NCI-H2107 treated with DMSO at 0.1 percent for 48 hours (cell line): ENCODE results near the gene SIDT1.

Source experiments
- DNase-seq: peaks from one replicate; lab custom pipeline; 2025; ENCODE audit not compliant: unreplicated experiment; lab: John Stamatoyannopoulos, UW

Gene SIDT1

GRCh38 chr3:113531826-113532697 lies at the start of gene SIDT1:
Gene SIDT1 (plus strand): TSS chr3:113532555. CDS start chr3:113533022, 467 bp downstream.
- DNase-seq, result peak; percentile 94

- no peak for DNase-seq
These were observed 47.2 kb upstream of the SIDT1 start for GRCh38 chr3:113485161-113485609.

GRCh38 chr3:113495035-113495434 lies 37.3 kb upstream of the SIDT1 start:
- DNase-seq, result no peak

DNA sequence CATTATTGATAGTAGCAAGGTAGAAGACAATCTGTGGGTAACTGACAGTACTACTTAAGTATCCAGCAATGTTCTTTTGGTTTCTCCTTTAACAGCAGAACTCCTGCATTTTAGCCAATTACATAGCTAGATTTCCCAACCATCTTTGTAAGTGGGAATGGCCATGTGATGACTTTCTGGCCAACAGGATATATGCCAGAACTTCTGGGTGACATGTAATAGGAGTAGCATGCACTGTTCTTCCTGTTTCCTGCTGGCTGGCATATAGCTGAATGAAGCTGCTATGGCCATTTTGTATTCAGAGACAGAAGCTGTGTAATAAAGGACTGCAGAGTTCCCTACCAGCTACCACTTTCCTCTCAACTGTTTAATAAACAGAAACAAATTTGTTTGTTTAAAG lies 35.4 kb upstream of the SIDT1 start:
- no peak for DNase-seq

DNA sequence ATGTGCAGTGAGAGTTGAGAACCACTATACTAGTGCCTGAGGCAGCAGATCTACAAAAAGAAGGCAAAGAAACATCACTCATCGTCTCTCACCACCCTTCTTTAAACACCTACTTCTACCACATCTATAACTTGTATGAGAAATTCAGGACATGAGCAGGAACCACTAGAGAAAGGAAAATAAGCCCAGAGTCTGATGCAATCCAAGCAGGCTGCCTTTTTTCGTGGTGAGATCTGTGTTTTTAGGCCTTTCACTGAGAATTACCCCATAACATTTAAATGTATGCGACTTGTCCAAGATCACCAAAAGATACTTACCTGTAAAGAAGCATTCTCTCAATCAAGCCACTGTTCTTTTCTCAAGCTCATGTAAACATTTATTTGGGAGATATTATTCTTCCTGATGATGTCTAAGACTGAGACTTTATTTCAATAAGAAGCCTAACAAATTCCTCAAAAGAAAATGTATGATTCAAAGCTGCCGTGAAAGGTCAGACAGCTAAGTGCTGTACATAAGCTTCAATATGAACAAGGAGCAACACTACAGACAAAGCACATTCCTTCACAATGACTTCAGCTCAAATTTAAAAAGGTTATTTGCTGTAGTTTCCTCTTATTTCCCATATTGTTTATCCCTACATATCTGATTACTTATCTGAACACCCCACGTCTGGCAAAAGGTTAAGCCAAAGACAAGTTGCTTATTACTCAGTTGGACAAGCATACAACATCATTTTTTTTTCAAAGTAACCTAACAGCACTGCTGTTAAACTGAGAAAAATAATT lies 33.9 kb upstream of the SIDT1 start:
- no peak for DNase-seq

- DNase-seq, result no peak
These were observed 33.3 kb upstream of the SIDT1 start for GRCh38 chr3:113499081-113499480.

DNA sequence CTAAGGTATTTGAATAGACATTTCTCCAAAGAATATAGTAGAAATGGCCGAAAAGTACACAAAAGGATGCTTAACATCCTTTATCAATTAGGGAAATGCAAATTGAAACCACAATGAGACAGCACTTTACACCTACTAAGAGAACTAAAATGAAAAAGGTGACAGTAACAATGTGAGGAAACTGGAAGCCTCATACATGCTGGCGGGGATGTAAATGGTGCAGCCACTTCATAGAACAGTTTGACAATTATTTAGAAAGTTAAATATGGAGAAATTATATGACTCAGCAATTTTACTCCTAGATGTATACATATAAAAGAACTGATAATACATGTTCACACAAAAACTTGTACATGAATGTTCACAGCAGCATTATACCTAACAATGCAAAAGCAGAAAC lies 30.8 kb upstream of the SIDT1 start:
- no peak for DNase-seq

DNA sequence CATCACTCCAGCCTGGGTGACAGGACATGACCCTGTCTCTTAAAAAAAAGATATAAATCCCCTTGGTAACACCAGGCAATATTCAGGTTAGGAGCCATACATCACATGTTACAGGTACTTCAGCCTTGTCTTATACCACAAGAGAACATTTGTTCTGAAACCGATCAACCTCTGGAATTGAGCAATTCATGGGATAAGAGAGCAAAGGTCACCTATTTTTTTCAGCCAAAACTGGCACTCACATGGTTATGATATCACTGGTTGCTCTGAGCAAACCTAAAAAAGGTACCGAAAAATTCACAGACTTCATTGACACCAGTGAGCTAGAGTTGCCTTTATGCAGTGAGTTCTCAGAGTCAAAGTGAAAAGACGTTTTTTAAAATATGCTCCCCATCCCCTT lies 26.5 kb upstream of the SIDT1 start:
- DNase-seq, result no peak

GRCh38 chr3:113507501-113508067 lies 24.8 kb upstream of the SIDT1 start:
- peak; percentile 10 for DNase-seq

- no peak for DNase-seq
These were observed 23.4 kb upstream of the SIDT1 start for GRCh38 chr3:113508966-113509365.

DNA sequence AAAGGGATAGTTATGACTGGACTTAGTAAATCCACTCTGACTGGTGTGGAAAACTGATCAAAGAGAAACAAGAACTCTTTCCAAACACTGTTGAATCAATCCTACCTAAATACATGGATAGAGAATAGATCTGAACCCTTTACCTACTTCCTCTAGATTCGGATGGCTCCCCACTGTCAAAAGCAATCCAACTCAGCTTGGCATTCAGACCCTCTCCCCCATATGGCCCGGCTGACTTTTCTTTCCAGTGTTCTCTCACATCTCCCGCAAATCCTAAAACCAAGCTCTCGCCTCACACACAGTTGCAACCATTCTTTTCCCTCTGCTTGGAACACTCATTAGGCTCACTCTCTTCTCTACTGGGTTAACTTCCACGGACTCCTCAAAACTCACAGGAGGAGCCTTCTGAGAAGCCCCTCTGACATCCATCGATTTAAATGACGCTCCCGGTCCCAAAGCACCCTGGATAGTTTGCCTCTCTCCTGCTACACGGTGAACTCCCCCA lies 18.0 kb upstream of the SIDT1 start:
- DNase-seq, result no peak

- no peak for DNase-seq
These were observed 16.2 kb upstream of the SIDT1 start for GRCh38 chr3:113516115-113516505.

GRCh38 chr3:113521981-113522380 lies 10.4 kb upstream of the SIDT1 start:
- no peak for DNase-seq

- no peak for DNase-seq
These were observed 9.1 kb upstream of the SIDT1 start for GRCh38 chr3:113523241-113523640.

GRCh38 chr3:113532698-113533533 lies 561 bp downstream of the SIDT1 start:
- no peak for DNase-seq

DNA sequence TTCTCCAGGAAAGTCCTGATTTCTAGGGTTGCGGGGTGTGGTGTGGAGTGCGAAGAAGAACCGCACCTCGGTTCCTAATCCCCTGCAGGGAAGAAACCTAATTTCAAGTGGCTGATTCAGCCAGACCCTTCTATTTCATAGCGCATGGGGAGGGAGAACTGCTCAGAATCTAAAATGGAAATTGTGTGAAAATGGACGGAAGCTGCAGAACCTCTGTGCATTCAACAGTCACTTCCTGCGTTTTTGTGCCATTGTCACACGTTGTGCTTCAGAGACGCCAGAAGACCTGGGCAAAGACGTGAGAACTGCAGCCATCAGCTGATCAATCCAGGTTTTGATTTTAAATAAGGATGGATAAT lies 1.2 kb downstream of the SIDT1 start:
- DNase-seq, result no peak

- DNase-seq, result no peak
These were observed 2.0 kb downstream of the SIDT1 start for GRCh38 chr3:113534365-113534764.

GRCh38 chr3:113535898-113536297 lies 3.5 kb downstream of the SIDT1 start:
- no peak for DNase-seq

- DNase-seq, result no peak
These were observed 4.3 kb downstream of the SIDT1 start for GRCh38 chr3:113536627-113537101.

DNA sequence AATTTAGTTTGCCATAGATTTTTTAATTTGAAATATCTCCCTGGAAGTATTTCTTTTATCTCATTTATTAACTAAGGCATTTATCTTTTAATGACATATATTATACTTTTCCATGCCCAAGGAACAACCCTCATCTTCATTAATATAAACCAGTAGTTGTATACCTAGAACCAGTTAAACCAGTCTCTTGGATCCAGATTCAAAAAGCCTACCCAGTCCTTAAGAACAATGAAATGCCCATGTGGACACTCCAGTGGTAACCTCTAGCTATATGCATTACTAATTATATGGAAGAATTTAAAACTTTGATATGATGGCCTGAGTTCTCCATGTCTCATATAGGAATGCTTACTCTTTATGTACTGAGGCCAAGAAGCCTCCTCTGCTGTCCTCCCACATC lies 4.8 kb downstream of the SIDT1 start:
- DNase-seq, result no peak

DNA sequence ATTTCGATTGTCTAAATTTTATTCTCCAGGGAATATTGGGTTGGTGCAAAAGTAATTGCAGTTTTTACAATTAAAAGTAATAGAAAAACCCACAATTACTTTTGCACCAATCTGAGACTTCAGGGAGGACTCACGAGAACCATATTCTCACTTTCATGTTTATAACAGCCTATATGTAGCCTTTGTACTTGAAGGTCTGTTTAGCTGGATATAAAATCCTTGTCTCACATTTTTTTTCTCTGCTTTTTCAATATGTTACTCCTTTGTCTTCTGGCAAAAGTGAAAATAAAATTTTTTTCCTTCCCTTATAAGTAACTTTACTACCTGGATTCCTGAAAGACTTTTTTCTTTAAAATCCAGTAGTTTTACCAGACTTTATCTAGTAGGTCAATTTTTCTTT lies 9.2 kb downstream of the SIDT1 start:
- no peak for DNase-seq
